KMS-11 (cell line): ENCODE measurements around the gene E2F7.

Experiments used
- H2AFZ ChIP-seq: fragments of 200-600 bp; sonication (generic); 2 replicates; pipeline ENCODE4 v1.6.1; 2016; ENCODE audit warnings: antibody characterized with exemption, mixed run types, low read depth
- H3K27ac ChIP-seq: fragments of 200-600 bp; sonication (generic); 2 replicates; pipeline ENCODE4 v1.6.1; 2016; ENCODE audit warnings: mild to moderate bottlenecking, mixed run types
- H3K27me3 ChIP-seq: fragments of 200-600 bp; sonication (generic); 2 replicates; pipeline ENCODE4 v1.6.1; 2017; ENCODE audit warnings: mild to moderate bottlenecking, low read depth, mixed run types, moderate library complexity; ENCODE audit not compliant: insufficient read depth
- H3K36me3 ChIP-seq: fragments of 200-600 bp; sonication (generic); 2 replicates; pipeline ENCODE4 v1.6.1; 2017; ENCODE audit warnings: mild to moderate bottlenecking, mixed run types; ENCODE audit not compliant: insufficient read depth
- H3K4me1 ChIP-seq: fragments of 200-600 bp; sonication (generic); 2 replicates; pipeline ENCODE4 v1.6.1; 2016; ENCODE audit warnings: mild to moderate bottlenecking, low read depth, mixed run types; ENCODE audit not compliant: poor library complexity, severe bottlenecking
- H3K4me2 ChIP-seq: fragments of 200-600 bp; sonication (generic); 2 replicates; pipeline ENCODE4 v1.7.0; 2016; ENCODE audit warnings: mild to moderate bottlenecking, mixed run types
- H3K4me3 ChIP-seq: fragments of 200-600 bp; sonication (generic); IDR thresholded peaks from 2 replicates; pipeline ENCODE4 v1.6.1; 2017; ENCODE audit warnings: low read depth, low read length, mixed read lengths; ENCODE audit not compliant: insufficient read depth
- H3K79me2 ChIP-seq: fragments of 200-600 bp; sonication (generic); 2 replicates; pipeline ENCODE4 v1.6.1; 2016; ENCODE audit warnings: low read depth, mixed run types; ENCODE audit not compliant: insufficient read depth
- H3K9ac ChIP-seq: fragments of 200-600 bp; sonication (generic); 2 replicates; pipeline ENCODE4 v1.6.1; 2016; ENCODE audit warnings: mild to moderate bottlenecking, mixed run types
- H4K20me1 ChIP-seq: fragments of 200-600 bp; sonication (generic); 2 replicates; pipeline ENCODE4 v1.6.1; 2016; ENCODE audit warnings: mild to moderate bottlenecking, mixed run types; ENCODE audit not compliant: insufficient read depth
- CTCF ChIP-seq: fragments of 200-600 bp; sonication (generic); conservative IDR thresholded peaks from 2 replicates; pipeline ENCODE4 v1.6.1; 2017; ENCODE audit warnings: low read depth, mild to moderate bottlenecking, antibody characterized with exemption, low read length, moderate library complexity, mixed read lengths

E2F7 gene

GRCh38 chr12:77104792-77105191, 39.4 kb upstream of the E2F7 start:
- no peak overlapping the region for H2AFZ ChIP-seq
- no peak for TF ChIP-seq CTCF

GRCh38 chr12:77104286-77104685, 38.9 kb upstream of the E2F7 start:
- no peak for TF ChIP-seq CTCF
- no peak overlapping the region for H2AFZ ChIP-seq
- H3K79me2 ChIP-seq: no peaks in the 10 kb centered on the region
- no peak overlapping the region for H3K27ac ChIP-seq
- no peaks in the 10 kb centered on the region for H3K36me3 ChIP-seq
- no peaks in the 10 kb centered on the region for H3K4me1 ChIP-seq
- H3K4me3 ChIP-seq: no peak overlapping the region
- no peak overlapping the region for H3K4me2 ChIP-seq
- H3K27me3 ChIP-seq: no peaks in the 10 kb centered on the region
- no peaks in the 10 kb centered on the region for H4K20me1 ChIP-seq
- no peak overlapping the region for H3K9ac ChIP-seq

More at GRCh38 chr12:77104792-77105191, 39.4 kb upstream of the E2F7 start:
- H3K79me2 ChIP-seq: no peaks in the 10 kb centered on the region
- no peak overlapping the region for H3K4me3 ChIP-seq
- no peak overlapping the region for H3K27ac ChIP-seq
- no peaks in the 10 kb centered on the region for H3K4me1 ChIP-seq
- no peaks in the 10 kb centered on the region for H3K36me3 ChIP-seq
- H3K27me3 ChIP-seq: no peaks in the 10 kb centered on the region
- no peak overlapping the region for H3K9ac ChIP-seq
- H4K20me1 ChIP-seq: no peaks in the 10 kb centered on the region
- no peak overlapping the region for H3K4me2 ChIP-seq

- H3K4me3 ChIP-seq: no peak overlapping the region
Measured at GRCh38 chr12:77102691-77103090, 37.3 kb upstream of the E2F7 start.

GRCh38 chr12:77102123-77102522, 36.8 kb upstream of the E2F7 start:
- H3K4me1 ChIP-seq: no peaks in the 10 kb centered on the region
- H3K4me2 ChIP-seq: no peak overlapping the region
- H3K4me3 ChIP-seq: no peak overlapping the region
- no peaks in the 10 kb centered on the region for H3K27me3 ChIP-seq
- H3K27ac ChIP-seq: no peak overlapping the region
- H3K79me2 ChIP-seq: no peaks in the 10 kb centered on the region
- H4K20me1 ChIP-seq: no peaks in the 10 kb centered on the region
- H3K9ac ChIP-seq: no peak overlapping the region
- H3K36me3 ChIP-seq: no peaks in the 10 kb centered on the region
- no peak for TF ChIP-seq CTCF
- no peak overlapping the region for H2AFZ ChIP-seq

More at GRCh38 chr12:77102691-77103090, 37.3 kb upstream of the E2F7 start:
- Histone ChIP-seq H4K20me1 (no peaks in the 10 kb centered on the region), H3K27me3 (no peaks in the 10 kb centered on the region), H3K36me3 (no peaks in the 10 kb centered on the region), H2AFZ (no peak overlapping the region), H3K27ac (no peak overlapping the region), H3K4me1 (no peaks in the 10 kb centered on the region), H3K79me2 (no peaks in the 10 kb centered on the region), H3K9ac (no peak overlapping the region), H3K4me2 (no peak overlapping the region)
- no peak for TF ChIP-seq CTCF
